ENCODE results near the gene ETV3.
A peak's percentile ranks its signal among the peaks of the same experiment; 100 is the strongest.
"Not testable (repeated sequence)": the region's sequence is repeated elsewhere in the genome, so short reads cannot be mapped to it uniquely, and the experiment has no call there.

ETV3 gene

DNA sequence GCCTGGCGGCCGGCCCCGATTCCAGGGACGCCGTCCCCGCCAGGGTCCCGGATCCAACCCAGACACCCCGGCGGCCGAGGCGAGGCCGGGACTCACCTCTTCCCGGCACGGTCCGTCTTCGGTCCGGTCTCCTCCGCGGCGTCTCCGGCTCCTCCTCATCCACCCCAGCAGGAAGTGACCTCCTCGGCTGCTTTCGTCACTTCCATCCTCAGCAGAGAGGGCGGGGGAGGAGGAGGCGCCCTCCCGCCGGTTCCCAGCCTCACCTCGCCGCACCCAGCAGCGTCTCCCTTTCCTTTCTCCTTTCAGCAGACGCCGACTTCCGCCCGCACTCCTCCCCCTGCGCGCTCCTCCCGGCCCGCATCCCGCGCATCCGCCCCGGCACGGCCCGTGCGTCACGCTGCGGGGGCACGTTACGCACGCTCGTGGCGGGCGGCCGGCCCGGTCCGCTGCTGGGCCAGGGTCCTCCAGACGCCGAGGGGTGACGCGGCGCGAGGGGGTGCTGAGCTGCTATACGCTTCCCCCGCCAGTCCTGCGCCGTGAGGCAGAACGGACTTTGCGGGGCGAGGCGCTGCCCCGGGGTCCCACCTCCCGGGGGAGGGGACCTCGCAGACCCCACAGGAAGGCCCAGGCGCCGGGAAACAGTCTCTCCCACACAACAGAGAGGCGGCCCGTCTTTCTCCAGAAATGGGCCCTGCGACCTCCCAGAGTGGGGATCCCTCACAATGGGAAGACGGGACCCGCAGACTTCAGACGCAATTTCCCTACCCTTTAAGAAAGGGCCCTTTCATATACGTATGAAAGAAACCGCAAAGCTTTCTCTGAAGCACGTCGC is at the start of gene ETV3:
ETV3 (minus strand) TSS at position 176 of the 832 bp plus-strand sequence. CDS start 2,043 bp downstream, outside the sequence.
- peak; percentile 74 for DNase-seq (ENCODE audit: low read depth)

DNA sequence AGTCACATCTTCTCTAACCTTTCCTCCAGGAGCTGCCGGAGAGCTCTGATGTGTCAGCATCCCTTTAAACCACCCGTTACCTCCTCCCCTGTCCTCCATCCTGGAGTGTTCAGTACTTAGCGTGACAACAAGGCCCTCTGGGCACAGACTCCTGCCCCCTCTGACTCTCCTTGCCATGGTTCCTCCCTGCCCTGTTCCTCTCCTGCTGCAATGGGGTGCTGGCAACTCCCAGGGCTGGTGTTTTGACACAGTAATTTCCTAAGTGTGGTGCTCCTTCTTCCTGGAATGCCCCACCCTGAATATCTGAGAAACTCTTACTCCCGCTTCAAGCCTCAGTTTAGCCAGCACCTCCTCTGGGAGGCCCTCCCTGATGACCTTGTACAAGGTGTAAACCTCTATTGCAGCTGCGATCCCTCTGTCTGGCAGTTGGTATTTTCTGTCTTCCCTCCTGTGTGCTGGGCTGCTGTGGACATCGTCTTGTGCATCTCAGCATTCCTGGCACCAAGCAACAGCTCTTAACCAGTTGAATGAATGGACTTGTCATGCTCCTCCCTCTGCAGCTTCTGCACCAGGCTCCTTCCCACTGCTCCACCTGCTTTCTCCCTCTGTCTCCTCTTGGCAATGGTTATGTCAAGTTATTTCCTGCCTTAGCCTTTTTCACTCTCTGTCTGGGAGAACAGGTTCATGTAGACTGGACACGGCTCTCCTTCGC is 48.2 kb upstream of the ETV3 start:
- DNase-seq (ENCODE audit: low read depth) = no peak

DNA sequence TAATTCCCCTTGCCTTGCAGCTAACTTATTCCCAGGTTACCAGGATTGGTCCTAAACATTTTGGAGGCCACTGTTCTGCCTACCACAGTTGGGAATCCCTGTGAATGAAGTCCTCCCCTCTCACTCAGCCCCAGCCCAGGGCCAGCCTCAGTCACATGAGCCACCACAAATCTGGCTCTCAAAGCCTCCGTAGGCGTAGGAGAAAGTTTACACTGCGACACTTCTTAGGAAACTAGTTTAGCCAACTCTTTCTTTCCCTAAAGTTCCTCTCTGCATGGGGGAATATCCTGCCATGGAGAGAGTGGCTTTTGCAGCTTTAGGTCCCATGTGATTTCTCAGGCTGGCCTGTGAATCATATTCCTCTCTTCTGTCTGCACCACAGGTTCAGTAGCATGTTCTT is 45.7 kb upstream of the ETV3 start:
- no peak for DNase-seq (ENCODE audit: low read depth)

DNA sequence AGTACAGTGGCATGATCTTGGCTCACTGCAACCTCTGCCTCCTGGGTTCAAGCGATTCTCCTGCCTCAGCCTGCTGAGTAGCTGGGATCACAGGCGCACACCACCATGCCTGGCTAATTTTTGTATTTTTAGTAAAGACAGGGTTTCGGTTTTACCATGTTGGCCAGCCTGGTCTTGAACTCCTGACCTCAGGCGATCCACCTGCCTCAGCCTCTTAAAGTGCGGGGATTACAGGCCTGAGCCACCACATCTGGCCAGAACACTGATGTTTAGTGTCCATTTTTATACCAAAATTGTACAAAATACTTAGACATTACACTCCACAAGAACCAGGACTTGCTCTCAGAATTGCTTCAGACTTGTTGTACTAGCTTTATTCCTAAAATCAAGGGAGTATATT is 44.2 kb upstream of the ETV3 start:
- DNase-seq (ENCODE audit: low read depth) = not testable (repeated sequence)

DNA sequence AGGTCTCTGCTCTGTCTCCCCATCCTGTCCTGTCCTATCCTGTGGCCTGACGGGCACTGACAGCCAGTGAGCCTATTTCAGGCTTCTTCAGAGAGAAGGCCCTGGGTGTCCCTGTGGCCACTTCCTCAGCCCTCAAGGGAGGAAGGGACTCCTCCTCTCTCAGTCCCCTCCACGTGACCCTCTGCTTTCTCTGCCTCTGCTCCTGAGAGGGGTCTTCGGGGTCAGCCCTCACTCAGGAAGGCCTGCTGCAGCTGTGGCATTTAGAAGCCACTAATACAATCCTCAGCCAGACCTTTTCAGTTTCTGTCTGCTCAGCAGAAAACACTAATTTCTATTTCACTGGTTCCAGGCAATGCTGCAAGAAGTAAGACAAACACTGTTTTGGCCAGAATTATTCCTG is 43.6 kb upstream of the ETV3 start:
- DNase-seq (ENCODE audit: low read depth) = no peak

DNA sequence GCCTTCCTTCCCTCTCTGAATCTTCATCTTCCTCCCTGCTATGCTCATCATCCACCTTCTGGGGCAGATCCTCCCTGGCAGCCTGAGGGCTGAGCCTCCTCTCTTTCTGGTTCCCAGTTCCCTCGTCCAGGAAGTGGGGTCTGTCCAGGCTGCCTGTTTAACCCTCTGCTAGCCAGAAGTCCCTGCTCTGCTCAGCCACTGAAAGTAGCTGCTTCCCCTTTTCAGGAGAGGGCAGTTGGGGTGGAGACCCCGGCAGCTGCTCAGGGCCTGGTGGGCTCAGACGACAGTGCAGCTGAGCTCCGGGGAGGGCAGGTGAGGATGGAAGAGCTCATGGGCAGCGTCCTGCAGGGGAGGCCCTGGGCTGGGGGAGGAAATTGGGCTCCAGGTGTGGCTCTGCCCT is 43.1 kb upstream of the ETV3 start:
- DNase-seq (ENCODE audit: low read depth) = no peak

DNA sequence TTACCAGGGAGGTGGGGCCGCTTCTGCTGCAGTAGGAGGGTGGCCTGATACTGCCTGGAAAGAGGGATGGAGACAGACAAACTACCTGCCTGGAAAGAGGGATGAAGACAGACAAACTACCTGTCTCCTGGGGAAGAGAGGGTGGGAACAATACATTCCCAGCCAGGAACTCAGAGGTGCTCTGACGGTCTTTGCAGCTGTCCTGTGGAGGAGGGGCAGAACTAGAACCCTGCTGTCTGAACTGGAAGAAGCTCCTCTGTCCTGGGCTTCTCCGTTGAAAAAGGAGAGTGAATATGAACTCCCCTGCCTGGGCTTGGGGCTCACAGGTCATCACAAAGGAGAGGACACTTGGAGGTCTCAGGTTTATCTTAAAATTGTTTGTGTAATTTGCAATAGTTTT is 40.3 kb upstream of the ETV3 start:
- no peak for DNase-seq (ENCODE audit: low read depth)

DNA sequence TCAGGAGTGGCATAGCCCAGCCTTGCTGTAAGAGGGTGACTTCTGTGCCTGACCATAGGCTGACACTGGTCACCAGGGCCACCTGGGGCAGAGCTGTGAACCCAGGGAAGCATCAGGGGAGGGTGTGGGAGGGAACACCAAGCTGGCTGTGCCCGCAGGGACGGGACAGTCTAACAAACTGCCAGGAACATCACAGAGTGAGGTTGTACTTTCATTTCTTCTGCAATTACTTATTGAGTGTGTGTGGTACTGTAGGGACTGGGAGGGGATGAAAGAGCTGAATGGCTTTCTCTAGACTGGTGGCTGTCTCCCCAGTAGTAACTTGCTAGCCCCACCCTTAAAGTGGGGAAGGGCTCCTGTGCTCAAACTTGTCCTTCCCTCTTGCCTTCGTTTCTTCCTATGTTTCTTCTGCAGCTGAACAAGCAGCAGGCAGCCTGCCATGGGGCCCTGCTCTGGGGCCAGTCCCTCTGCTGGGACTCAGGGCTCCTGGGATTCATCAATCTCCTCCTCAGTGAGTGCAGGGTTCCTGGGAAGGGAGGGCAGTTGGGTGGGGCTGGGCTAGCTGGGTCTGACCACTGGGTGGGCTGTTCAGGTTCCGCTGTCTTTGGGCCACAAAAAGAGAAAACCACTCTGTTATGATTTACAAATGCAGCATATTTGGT is 39.7 kb upstream of the ETV3 start:
- no peak for DNase-seq (ENCODE audit: low read depth)

DNA sequence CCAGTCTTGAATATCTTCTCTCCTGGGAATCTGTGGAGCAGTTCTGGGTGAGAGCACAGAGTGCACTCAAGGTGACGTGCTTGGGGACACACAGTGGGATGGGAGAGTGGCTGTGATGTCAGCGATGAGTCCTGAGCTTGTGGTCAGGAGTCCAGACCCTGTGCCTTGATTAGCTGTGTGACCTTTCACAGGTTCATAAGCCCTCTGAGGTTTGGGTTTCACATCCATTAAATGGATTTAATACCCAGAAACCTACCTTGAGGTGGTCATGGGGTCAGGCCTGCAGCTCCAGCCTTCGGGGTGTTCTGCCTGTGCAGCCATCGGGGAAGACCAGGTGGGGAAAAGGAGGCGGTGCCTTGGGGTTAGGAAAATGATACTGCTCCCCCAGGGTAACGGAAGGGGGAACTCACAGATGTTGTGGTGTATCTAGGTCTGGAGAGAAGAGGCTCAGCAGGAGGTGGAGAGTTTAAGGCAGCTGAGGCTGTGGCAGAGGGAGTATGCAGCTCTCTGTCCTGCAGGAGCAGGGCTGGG is 38.5 kb upstream of the ETV3 start:
- no peak for DNase-seq (ENCODE audit: low read depth)

DNA sequence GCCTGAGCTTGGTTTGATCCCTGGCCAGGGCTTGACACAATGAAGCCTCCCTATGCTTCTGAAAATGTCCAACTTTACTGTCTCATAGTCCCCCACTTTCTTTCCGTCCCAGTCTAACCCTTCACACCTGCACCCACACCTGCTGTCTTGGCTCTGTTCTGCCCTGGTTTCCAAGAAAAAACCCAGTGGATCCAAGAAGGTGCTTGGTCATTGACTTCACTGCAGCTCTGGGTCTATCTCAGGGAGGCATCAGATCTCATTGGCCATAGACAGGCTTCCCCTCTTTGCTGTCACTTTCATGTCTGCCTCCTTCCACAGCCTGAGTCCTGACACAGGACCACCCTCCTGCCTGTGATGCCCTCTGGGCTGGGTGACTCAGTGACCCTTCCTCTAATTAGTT is 37.8 kb upstream of the ETV3 start:
- no peak for DNase-seq (ENCODE audit: low read depth)

DNA sequence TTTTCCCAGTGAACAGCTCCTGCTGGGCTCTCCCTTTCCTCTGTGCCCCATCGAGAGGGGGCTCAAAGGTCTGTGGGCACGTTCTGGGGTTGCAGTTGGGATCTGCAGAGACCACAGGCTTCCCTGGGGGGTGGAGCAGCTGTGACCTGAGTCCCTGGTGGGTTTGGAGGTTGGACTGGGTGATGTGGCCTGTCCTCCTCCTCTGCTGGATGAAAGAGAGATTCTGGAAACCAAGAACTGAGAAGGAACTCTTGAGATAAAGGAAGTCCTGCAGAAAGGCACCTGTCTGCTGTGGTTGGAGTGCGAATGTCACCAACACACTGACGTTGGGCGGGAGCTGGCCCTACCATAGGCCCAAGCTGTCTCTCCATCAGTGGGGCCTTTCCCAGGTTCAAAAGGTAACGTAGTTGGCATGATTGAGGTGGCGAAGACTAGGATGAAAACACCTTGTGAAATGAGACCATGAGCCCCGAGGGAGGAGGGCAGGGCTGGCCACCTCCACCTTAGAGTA is 35.8 kb upstream of the ETV3 start:
- DNase-seq (ENCODE audit: low read depth) = no peak

DNA sequence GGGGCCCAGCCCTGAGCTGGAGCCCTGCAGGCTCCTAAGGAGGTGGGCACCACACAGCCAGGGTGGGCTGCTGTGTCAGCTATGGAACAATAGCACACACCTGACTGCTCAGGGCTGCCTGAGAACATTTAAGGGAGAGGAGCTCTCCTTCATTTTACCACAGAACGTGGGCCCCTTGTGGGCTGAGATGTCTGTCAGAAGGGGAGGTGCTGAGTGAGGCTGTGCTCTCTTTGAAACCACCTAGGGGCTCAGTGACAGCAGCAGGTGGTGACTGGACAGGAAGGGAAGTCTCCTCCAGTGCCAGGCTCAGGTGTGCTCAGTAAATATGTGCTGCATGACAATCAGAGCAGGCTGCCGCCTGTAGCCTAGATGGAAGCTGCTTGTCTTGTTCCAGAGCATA is 35.0 kb upstream of the ETV3 start:
- DNase-seq (ENCODE audit: low read depth) = not testable (repeated sequence)

DNA sequence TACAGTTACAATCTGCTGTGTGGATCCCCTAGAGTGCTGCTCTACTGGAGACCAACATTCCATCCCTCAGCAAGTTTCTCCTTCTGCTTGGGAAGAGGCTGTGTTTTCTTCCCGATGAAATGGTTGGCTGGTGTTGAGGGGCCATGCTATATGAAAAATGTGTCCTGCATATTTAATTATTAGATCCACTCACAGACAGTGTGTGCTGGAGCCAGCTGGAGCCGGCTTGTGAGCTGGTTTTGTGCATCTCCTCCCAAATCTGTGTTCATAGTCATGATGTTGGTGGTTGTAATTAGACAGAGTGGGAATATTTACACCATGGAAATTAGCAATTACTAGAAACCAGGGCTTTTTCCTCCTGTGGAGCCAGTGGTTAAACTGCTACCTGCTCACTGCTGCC is 34.4 kb upstream of the ETV3 start:
- not testable (repeated sequence) for DNase-seq (ENCODE audit: low read depth)

DNA sequence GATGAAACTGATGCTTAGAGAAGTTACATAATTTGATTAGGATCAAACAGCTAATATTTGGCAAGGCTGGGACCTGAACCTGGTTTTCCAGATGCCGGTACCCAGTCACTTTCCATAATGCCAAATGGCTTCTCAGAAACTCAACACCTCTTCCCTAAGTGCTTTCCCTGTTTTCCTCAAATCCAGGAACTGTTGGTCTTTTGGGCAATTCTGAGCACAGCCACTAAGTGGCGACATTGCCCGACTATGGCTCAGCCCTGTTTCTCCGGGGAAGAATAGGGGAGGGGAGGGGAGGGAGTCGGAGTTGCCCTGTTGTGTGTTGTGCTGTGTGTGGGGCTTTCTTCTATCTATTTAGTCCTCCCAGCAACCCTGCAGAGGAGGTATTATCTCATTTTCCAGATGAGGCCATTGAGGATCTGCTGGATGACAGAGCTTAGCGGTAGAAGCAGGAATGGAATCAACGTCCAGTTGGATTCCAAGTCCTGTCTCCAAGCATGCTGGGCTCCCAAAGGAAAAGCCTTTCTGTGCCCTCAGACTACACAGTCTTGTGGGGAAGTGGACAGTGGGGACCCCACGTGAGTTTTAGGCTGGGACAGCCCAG is 33.8 kb upstream of the ETV3 start:
- not testable (repeated sequence) for DNase-seq (ENCODE audit: low read depth)

DNA sequence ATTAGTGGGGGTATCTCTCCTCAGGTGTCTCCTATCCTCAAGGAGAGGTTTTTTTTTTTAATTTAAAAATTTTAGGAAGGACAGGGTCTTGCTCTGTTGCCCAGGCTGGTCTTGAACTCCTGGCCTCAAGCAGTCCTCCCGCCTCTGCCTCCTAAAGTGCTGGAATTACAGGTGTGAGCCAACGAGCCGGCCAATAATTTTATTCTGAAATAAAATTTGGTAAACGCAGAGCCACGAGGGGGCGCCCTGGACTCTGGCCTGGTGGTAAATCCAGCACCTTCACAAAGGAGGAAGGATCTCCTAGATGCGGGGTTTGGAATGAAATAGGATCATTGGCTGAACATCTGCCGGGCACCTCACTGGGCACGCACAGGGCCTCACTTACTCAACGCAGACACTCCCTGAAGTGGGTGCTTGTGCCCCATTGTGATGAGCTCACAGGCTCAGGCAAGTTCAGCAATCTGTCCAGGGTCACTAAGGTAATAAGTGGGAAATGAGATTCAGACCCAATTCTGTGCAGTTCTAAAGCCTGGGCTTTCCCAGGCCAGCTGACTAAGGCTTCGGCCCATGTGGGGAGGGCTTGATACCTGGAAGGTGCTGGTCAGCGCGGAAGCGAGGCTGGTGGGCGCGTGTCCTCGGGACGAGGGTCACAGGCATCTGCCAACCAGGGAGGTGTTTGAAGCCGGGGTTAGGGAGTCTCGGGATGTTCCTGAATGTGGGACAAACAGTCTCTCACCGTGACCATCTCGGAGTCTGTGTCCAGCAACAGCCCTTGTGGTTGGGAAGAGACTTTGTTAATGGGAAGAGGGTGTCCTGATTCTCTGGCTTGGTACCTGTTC is 32.7 kb upstream of the ETV3 start:
- DNase-seq (ENCODE audit: low read depth) = peak; percentile 17

DNA sequence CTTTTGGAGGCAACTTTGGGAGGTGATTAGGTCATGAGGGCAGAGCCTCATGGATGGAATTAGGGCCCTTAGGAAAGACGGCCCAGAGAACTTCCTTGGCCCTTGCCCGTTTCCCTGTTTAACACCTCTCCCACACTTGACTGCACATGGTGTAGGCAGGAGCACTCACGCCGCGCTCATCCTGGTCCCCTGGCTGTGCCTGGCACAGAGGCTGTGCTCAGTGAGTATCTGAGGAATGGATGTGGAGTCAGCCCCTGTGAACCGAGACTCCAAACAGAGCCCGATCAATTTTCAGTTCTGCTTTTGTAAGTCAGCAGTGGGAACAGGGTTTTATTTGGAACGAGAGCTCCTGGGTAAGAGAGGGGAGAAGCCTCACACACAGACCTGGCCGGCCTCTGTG is 29.8 kb upstream of the ETV3 start:
- no peak for DNase-seq (ENCODE audit: low read depth)

DNA sequence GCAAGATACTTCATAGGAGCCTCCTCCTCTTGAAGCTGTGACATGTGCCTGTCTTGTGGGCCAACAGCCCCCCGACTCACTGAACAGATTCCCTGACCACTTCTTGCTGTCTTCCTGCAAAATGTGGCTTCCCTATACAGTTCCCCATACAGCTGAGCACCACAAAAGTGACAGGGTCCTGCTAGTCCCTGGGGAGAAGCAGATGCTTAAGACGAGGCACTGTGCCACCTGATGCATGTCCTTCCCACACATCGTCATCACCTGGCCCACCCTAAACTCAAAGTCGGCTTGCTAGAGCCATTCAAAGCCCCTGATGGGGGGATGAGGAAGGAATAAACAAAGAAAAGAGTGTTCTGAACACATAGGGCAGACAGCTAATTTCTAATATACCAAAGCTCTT is 29.2 kb upstream of the ETV3 start:
- no peak for DNase-seq (ENCODE audit: low read depth)

DNA sequence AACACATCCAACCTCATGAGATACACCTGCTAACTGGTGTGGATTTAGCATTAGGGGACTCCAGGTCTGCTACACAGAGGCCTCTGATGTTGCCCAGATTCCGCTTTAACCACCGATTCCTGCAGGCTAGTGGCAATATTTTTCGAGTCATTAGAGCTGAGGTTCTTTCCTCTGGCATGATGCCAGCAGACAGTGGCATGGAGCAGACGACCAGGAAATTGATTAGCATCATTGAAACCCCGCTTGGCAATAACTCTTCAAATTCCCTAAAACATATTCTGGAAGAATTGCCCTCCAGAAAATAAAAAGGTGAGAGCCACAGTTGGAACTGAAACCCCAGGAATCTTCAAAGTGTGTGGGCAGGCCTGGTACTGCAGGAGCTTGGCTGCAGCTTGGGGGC is 28.4 kb upstream of the ETV3 start:
- DNase-seq (ENCODE audit: low read depth) = no peak

DNA sequence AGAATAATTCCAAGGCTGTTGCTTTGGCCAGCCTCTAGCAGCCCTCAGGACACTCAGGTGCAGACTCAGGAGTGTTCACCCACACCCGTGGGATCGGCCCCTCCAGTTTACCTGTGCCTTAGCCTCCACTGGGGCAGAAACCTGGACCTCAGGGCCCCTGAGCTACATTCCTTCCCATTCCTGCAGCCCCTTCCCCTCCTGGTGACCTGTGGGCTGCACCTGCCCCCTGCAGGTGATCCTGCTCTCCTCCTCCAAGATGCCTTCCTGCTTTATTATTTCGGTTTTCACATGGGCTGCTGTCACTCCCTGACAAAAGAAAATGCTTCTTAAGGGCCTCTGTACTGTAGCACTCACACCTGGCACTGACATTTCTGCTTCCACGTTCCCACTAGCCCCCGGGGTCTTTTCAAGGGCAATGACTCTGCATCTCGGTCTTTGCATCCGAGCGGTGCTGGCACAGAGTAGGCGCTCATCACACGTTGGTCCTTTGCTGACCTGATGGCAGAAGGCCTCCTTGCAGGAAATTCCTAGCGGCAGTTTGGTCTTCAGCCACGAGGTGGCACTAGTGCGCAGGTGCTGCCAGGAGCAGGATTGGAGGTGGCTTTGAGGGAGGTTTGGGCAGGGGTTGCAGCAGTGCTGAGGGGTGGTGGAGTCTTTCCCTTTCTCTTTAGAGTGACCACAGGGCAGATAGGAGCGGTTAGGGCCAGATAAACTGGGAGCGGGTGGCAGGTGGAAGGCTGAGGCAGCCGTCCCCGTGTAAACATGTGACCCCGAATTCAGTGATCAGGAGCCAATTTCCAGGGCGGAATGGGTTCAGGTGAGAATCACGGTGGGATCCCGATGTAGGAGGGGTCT is 25.3 kb upstream of the ETV3 start:
- DNase-seq (ENCODE audit: low read depth) = peak; percentile 67

DNA sequence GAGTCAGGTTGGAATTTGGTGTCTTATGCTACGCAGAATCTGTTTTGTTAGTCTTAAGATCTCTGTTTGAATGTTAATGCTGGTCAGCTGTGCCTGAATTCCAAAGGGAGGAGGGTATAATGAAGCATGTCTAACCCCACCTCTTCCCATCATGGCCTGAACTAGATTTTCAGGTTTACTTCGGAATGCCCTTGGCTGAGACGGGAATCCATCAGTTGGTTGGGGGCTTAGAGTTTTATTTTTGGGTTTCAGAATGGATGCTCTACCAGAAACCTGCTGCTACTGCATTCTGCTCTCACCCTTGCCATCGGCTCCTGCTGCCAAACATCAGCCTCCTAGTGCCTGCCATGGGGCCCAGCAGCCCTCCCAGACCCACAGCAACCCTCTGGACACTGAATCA is 24.1 kb upstream of the ETV3 start:
- no peak for DNase-seq (ENCODE audit: low read depth)
